Breast epithelium (tissue), 4 donors: ENCODE measurements around the gene MAN2A1. TPM values are rescaled to one million over a fixed set of nuclear protein-coding genes. Genes with fewer than 3 reads are reported as not detected.

ENCODE experiments used
- DNase-seq, 2 donors: peaks; one replicate each; pipeline ENCODE4 v3.0.0-alpha.2; 2019; ENCODE audit warnings: low spot score in 2 of 2
- H3K27ac ChIP-seq, 2 donors: fragments of 200-600 bp; sonication (generic) in 1 of 2; one replicate each; pipeline ENCODE4 v1.5.1; 2016 to 2019; ENCODE audit warnings: mild to moderate bottlenecking in 1 of 2
- H3K27me3 ChIP-seq, 2 donors: fragments of 200-600 bp; sonication (generic) in 1 of 2; one replicate each; pipeline versions ENCODE4 v1.5.1 to v1.6.0; 2017 to 2019; ENCODE audit warnings: control low read depth in 1 of 2, mild to moderate bottlenecking in 1 of 2
- H3K36me3 ChIP-seq: fragments of 200-600 bp; one replicate; pipeline ENCODE4 v1.5.1; 2019
- H3K4me1 ChIP-seq, 2 donors: fragments of 200-600 bp; sonication (generic); one replicate each; pipeline ENCODE4 v1.5.1; 2016 to 2019; ENCODE audit warnings: control low read depth in 1 of 2
- H3K4me3 ChIP-seq, 3 donors: fragments of 200-600 bp; sonication (generic); 1 replicate in 2 of 3; 2 replicates in 1 of 3; pipeline ENCODE4 v1.5.1; 2016 to 2019; ENCODE audit warnings: mild to moderate bottlenecking in 3 of 3, moderate library complexity in 2 of 3
- H3K9me3 ChIP-seq, 2 donors: fragments of 200-600 bp; sonication (generic) in 1 of 2; one replicate each; pipeline ENCODE4 v1.5.1; 2016 to 2019; ENCODE audit warnings: control low read depth in 1 of 2
- CTCF ChIP-seq, 3 donors: fragments of 450-650 bp; IDR thresholded peaks; one replicate each; pipeline ENCODE4 v1.5.1; 2016 to 2017; ENCODE audit warnings: antibody characterized with exemption in 3 of 3, mild to moderate bottlenecking in 3 of 3, moderate library complexity in 3 of 3
- POLR2A ChIP-seq: fragments of 450-650 bp; IDR thresholded peaks from one replicate; pipeline ENCODE4 v1.6.1; 2016; ENCODE audit warnings: antibody characterized with exemption, mild to moderate bottlenecking, moderate library complexity
- POLR2AphosphoS5 ChIP-seq, 3 donors: sonication (generic); formaldehyde crosslinking; IDR thresholded peaks; one replicate each; pipeline ENCODE4 v1.6.1; 2017; ENCODE audit warnings: antibody characterized with exemption in 3 of 3
- intact Hi-C: fragments of 100-400 bp; cut with DNase I; formaldehyde crosslinking; loops from one replicate; pipeline ENCODE4 v1.15.1; 2023; ENCODE audit warnings: low total_unique reads
- total RNA-seq, 3 donors: library from RNA; depleted of rRNA; stranded (reverse); fragments of >200 nt; gene quantifications; one replicate each; pipeline ENCODE4 v1.1.0, GENCODE V29; 2016

The MAN2A1 gene
- 10 to 100 TPM; 57.9 to 68.6 (median 63.3) TPM for total RNA-seq

- H3K4me1 ChIP-seq: peaks cover 0 to 4% of the 10 kb centered on the region in 2 donors
- intact Hi-C loops: no loop called here
- peak within 1 kb of the TSS; percentile 95 to 96 for H3K27ac ChIP-seq
- no peaks in the 10 kb centered on the region for H3K36me3 ChIP-seq
- peak within 1 kb of the TSS; percentile 84 to 94 (median 93) for H3K4me3 ChIP-seq
- peaks cover 0 to 9% of the 10 kb centered on the region in 2 donors for H3K9me3 ChIP-seq
- TF ChIP-seq CTCF (IDR thresholded peaks at IDR 0.05) (peak in 1 of 3 donors; percentile 22), POLR2AphosphoS5 (IDR thresholded peaks at IDR 0.05) (peak in 2 of 3 donors; percentile 69 to 70), POLR2A (peak; percentile 15)
- DNase-seq: peak; percentile 62 to 75
- no peaks in the 10 kb centered on the region for H3K27me3 ChIP-seq
These were observed at the start of gene MAN2A1 for GRCh38 chr5:109689740-109690241. Gene MAN2A1, plus strand, starts transcription at chr5:109689927. Its CDS starts 491 bp downstream, at chr5:109690418.

GRCh38 chr5:109640976-109641375, 48.8 kb upstream of the MAN2A1 start:
- no peak overlapping the region for H3K4me3 ChIP-seq
- H3K36me3 ChIP-seq: no peaks in the 10 kb centered on the region
- H3K27ac ChIP-seq: no peak overlapping the region
- DNase-seq: no peak
- H3K4me1 ChIP-seq: no peaks in the 10 kb centered on the region
- TF ChIP-seq POLR2A (no peak), CTCF (IDR thresholded peaks at IDR 0.05) (no peak), POLR2AphosphoS5 (IDR thresholded peaks at IDR 0.05) (no peak)
- no peaks in the 10 kb centered on the region for H3K27me3 ChIP-seq
- intact Hi-C loops: no loop called here
- H3K9me3 ChIP-seq: no peaks in the 10 kb centered on the region

- H3K27me3 ChIP-seq: no peaks in the 10 kb centered on the region
These were observed 45.9 kb upstream of the MAN2A1 start for GRCh38 chr5:109643791-109644350.

GRCh38 chr5:109644829-109645228, 44.9 kb upstream of the MAN2A1 start:
- TF ChIP-seq CTCF (IDR thresholded peaks at IDR 0.05) (no peak), POLR2AphosphoS5 (IDR thresholded peaks at IDR 0.05) (no peak), POLR2A (no peak)
- no peak overlapping the region for H3K27ac ChIP-seq

More at GRCh38 chr5:109643791-109644350, 45.9 kb upstream of the MAN2A1 start:
- TF ChIP-seq POLR2A: no peak
- TF ChIP-seq CTCF (IDR thresholded peaks at IDR 0.05): no peak
- no peak for TF ChIP-seq POLR2AphosphoS5 (IDR thresholded peaks at IDR 0.05)
- H3K27ac ChIP-seq: no peak overlapping the region
- no peaks in the 10 kb centered on the region for H3K4me1 ChIP-seq
- no peak overlapping the region for H3K4me3 ChIP-seq
- no peak for DNase-seq
- H3K36me3 ChIP-seq: no peaks in the 10 kb centered on the region
- intact Hi-C loops: no loop called here
- H3K9me3 ChIP-seq: no peaks in the 10 kb centered on the region

GRCh38 chr5:109645707-109646192, 44.0 kb upstream of the MAN2A1 start:
- TF ChIP-seq POLR2A (no peak), CTCF (IDR thresholded peaks at IDR 0.05) (no peak), POLR2AphosphoS5 (IDR thresholded peaks at IDR 0.05) (no peak)
- H3K4me1 ChIP-seq: no peaks in the 10 kb centered on the region
- H3K9me3 ChIP-seq: no peaks in the 10 kb centered on the region
- no peak overlapping the region for H3K4me3 ChIP-seq
- intact Hi-C loops: no loop called here
- no peaks in the 10 kb centered on the region for H3K27me3 ChIP-seq
- no peaks in the 10 kb centered on the region for H3K36me3 ChIP-seq
- no peak overlapping the region for H3K27ac ChIP-seq
- no peak for DNase-seq

More at GRCh38 chr5:109644829-109645228, 44.9 kb upstream of the MAN2A1 start:
- Histone ChIP-seq H3K9me3 (no peaks in the 10 kb centered on the region), H3K4me3 (no peak overlapping the region), H3K27me3 (no peaks in the 10 kb centered on the region), H3K4me1 (no peaks in the 10 kb centered on the region), H3K36me3 (no peaks in the 10 kb centered on the region)
- intact Hi-C loops: no loop called here
- DNase-seq: no peak
